ENCODE results near the gene RGMA.

RGMA gene

GRCh38 chr15:93007994-93008393, 81.0 kb downstream of the RGMA start:
- TF ChIP-seq CTCF (conservative IDR thresholded peaks at IDR 0.05; ENCODE audit: low read depth, low read length), result no peak
- DNase-seq (ENCODE audit: low read depth), result no peak
- no peak overlapping the region for H3K4me3 ChIP-seq (ENCODE audit: low read length)

- no peak for DNase-seq (ENCODE audit: low read depth)
- H3K4me3 ChIP-seq (ENCODE audit: low read length), result no peak overlapping the region
- TF ChIP-seq CTCF (conservative IDR thresholded peaks at IDR 0.05; ENCODE audit: low read depth, low read length), result no peak
Observed at GRCh38 chr15:93005133-93005532, 83.9 kb downstream of the RGMA start.

GRCh38 chr15:93001881-93002280, 87.1 kb downstream of the RGMA start:
- no peak overlapping the region for H3K4me3 ChIP-seq (ENCODE audit: low read length)
- TF ChIP-seq CTCF (conservative IDR thresholded peaks at IDR 0.05; ENCODE audit: low read depth, low read length), result peak; percentile 18
- no peak for DNase-seq (ENCODE audit: low read depth)

- no peak for DNase-seq (ENCODE audit: low read depth)
- no peak overlapping the region for H3K4me3 ChIP-seq (ENCODE audit: low read length)
- TF ChIP-seq CTCF (conservative IDR thresholded peaks at IDR 0.05; ENCODE audit: low read depth, low read length), result no peak
Observed at GRCh38 chr15:93001156-93001555, 87.9 kb downstream of the RGMA start.

GRCh38 chr15:92997821-92998220, 91.2 kb downstream of the RGMA start:
- no peak for TF ChIP-seq CTCF (conservative IDR thresholded peaks at IDR 0.05; ENCODE audit: low read depth, low read length)
- no peak for DNase-seq (ENCODE audit: low read depth)
- H3K4me3 ChIP-seq (ENCODE audit: low read length), result no peak overlapping the region

GRCh38 chr15:92992720-92993119, 96.3 kb downstream of the RGMA start:
- no peak overlapping the region for H3K4me3 ChIP-seq (ENCODE audit: low read length)
- no peak for DNase-seq (ENCODE audit: low read depth)
- no peak for TF ChIP-seq CTCF (conservative IDR thresholded peaks at IDR 0.05; ENCODE audit: low read depth, low read length)

GRCh38 chr15:92990031-92990430, 99.0 kb downstream of the RGMA start:
- no peak overlapping the region for H3K4me3 ChIP-seq (ENCODE audit: low read length)
- TF ChIP-seq CTCF (conservative IDR thresholded peaks at IDR 0.05; ENCODE audit: low read depth, low read length), result no peak
- no peak for DNase-seq (ENCODE audit: low read depth)
